HL-60 (cell line): Measurements from ENCODE around the gene TMEM273.

Source experiments
- GABPA ChIP-seq: IDR thresholded peaks from 2 replicates; pipeline ENCODE4 v1.6.1; 2012; ENCODE audit warnings: low read depth
- POLR2AphosphoS5 ChIP-seq: IDR thresholded peaks from 2 replicates; pipeline ENCODE4 v1.6.1; 2012; ENCODE audit warnings: low read depth
- REST ChIP-seq: IDR thresholded peaks from 2 replicates; pipeline ENCODE4 v1.6.1; 2012; ENCODE audit warnings: low read depth; ENCODE audit not compliant: insufficient replicate concordance
- SPI1 ChIP-seq: IDR thresholded peaks from 2 replicates; pipeline ENCODE4 v1.6.1; 2012; ENCODE audit warnings: low read depth, mild to moderate bottlenecking, borderline replicate concordance
- TF ChIP-seq, protein P1 (sequence below): IDR thresholded peaks from one replicate; pipeline ENCODE4 v1.5.1; 2011; ENCODE audit warnings: low read length, control low read depth, inconsistent platforms; ENCODE audit not compliant: insufficient read depth

GRCh38 chr10:49208996-49209395 lies 20.8 kb upstream of the TMEM273 start:
- TF ChIP-seq, protein P1, sequence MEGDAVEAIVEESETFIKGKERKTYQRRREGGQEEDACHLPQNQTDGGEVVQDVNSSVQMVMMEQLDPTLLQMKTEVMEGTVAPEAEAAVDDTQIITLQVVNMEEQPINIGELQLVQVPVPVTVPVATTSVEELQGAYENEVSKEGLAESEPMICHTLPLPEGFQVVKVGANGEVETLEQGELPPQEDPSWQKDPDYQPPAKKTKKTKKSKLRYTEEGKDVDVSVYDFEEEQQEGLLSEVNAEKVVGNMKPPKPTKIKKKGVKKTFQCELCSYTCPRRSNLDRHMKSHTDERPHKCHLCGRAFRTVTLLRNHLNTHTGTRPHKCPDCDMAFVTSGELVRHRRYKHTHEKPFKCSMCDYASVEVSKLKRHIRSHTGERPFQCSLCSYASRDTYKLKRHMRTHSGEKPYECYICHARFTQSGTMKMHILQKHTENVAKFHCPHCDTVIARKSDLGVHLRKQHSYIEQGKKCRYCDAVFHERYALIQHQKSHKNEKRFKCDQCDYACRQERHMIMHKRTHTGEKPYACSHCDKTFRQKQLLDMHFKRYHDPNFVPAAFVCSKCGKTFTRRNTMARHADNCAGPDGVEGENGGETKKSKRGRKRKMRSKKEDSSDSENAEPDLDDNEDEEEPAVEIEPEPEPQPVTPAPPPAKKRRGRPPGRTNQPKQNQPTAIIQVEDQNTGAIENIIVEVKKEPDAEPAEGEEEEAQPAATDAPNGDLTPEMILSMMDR: no peak
- TF ChIP-seq REST (no peak), POLR2AphosphoS5 (no peak), SPI1 (no peak), GABPA (no peak)
